ENCODE results near the gene BNC2. TPM values are rescaled to one million over a fixed set of nuclear protein-coding genes. Genes with fewer than 3 reads are reported as not detected.

BNC2 gene
- total RNA-seq, 2 experiments from 2014 or later = not detected

GRCh38 chr9:16625811-16626210, 244.7 kb downstream of the BNC2 start:
- DNase-seq (ENCODE audit: low spot score) = no peak
- TF ChIP-seq CTCF (conservative IDR thresholded peaks at IDR 0.05; ENCODE audit: low read length) = no peak
- Histone ChIP-seq H3K79me2 (ENCODE audit: insufficient read depth, low read depth, low read length) (no peaks in the 10 kb centered on the region), H3K9me3 (ENCODE audit: low read length) (no peaks in the 10 kb centered on the region), H4K20me1 (ENCODE audit: insufficient read depth, low read length) (no peaks in the 10 kb centered on the region), H3K4me1 (ENCODE audit: insufficient read depth, low read length, poor library complexity, severe bottlenecking) (no peaks in the 10 kb centered on the region), H3K4me2 (ENCODE audit: low read length) (no peak overlapping the region), H3K9me2 (ENCODE audit: insufficient read depth, low read length) (no peaks in the 10 kb centered on the region), H3K27ac (ENCODE audit: low read depth, low read length, poor library complexity, severe bottlenecking) (no peak overlapping the region), H3K4me3 (ENCODE audit: low read depth, low read length, poor library complexity, severe bottlenecking) (no peak overlapping the region), H2AFZ (ENCODE audit: low read length) (no peak overlapping the region), H3K36me3 (ENCODE audit: insufficient read depth, low read length) (no peaks in the 10 kb centered on the region)
- BruUV-seq (replicated peaks) = no TSS peak
- CTCF ChIA-PET (ENCODE audit: unreplicated experiment) = no interaction called here
- intact Hi-C loops (cut with micrococcal nuclease; ENCODE audit: unreplicated experiment) = no loop called here
- POLR2A ChIA-PET = interaction anchor here (0.7 to 1.0 kb wide), 2 partner anchors 8 to 10 kb away, joined by 3 read pairs; no protein-coding TSS in a partner anchor

DNA sequence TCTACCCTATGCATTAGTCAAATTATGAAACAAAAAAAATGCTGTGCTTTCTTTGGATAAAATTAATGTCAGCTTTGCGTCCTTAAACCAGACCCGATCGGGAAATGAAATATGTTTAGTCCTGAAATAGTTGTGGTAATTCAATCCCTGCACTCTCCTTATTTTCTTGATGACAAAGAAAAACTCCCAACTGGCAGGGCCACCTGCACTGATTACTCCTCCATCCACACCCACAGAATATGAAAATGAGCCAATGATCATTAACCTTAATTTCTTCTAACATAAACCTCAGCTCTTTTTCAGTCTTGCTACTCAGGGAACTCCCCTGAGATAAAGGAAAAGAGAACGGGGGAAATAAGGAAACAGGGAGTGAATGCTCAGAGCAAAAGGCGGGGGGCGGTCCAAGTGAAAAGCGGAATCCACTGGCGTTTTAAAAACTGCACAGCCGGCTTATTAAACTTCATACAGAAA, 245.3 kb downstream of the BNC2 start:
- no peak for TF ChIP-seq CTCF (conservative IDR thresholded peaks at IDR 0.05; ENCODE audit: low read length)
- no peak for TF ChIP-seq EZH2phosphoT487 (IDR thresholded peaks at IDR 0.05; ENCODE audit: borderline replicate concordance, low read depth, low read length)
- Histone ChIP-seq H4K20me1 (ENCODE audit: insufficient read depth, low read length) (no peaks in the 10 kb centered on the region), H3K36me3 (ENCODE audit: insufficient read depth, low read length) (no peaks in the 10 kb centered on the region), H3K9me3 (ENCODE audit: low read length) (no peaks in the 10 kb centered on the region), H3K4me1 (ENCODE audit: insufficient read depth, low read length, poor library complexity, severe bottlenecking) (no peaks in the 10 kb centered on the region), H3K4me3 (ENCODE audit: low read depth, low read length, poor library complexity, severe bottlenecking) (no peak overlapping the region), H3K27ac (ENCODE audit: low read depth, low read length, poor library complexity, severe bottlenecking) (no peak overlapping the region), H3K9me2 (ENCODE audit: insufficient read depth, low read length) (no peaks in the 10 kb centered on the region), H2AFZ (ENCODE audit: low read length) (no peak overlapping the region), H3K4me2 (ENCODE audit: low read length) (no peak overlapping the region), H3K79me2 (ENCODE audit: insufficient read depth, low read depth, low read length) (no peaks in the 10 kb centered on the region)
- DNase-seq (ENCODE audit: low spot score) = no peak
- no TSS peak for BruUV-seq (replicated peaks)
- intact Hi-C loops (cut with micrococcal nuclease; ENCODE audit: unreplicated experiment) = no loop called here
- CTCF ChIA-PET (ENCODE audit: unreplicated experiment) = no interaction called here
- POLR2A ChIA-PET = interaction anchor here (0.7 to 1.0 kb wide), 2 partner anchors 8 to 9 kb away, joined by 3 read pairs; no protein-coding TSS in a partner anchor

GRCh38 chr9:16624744-16625117, 245.7 kb downstream of the BNC2 start:
- no TSS peak for BruUV-seq (replicated peaks)
- no peaks in the 10 kb centered on the region for H3K4me1 ChIP-seq (ENCODE audit: insufficient read depth, low read length, poor library complexity, severe bottlenecking)
- no peaks in the 10 kb centered on the region for H3K9me3 ChIP-seq (ENCODE audit: low read length)
- H3K27ac ChIP-seq (ENCODE audit: low read depth, low read length, poor library complexity, severe bottlenecking) = no peak overlapping the region
- no peaks in the 10 kb centered on the region for H3K36me3 ChIP-seq (ENCODE audit: insufficient read depth, low read length)
- no peaks in the 10 kb centered on the region for H3K9me2 ChIP-seq (ENCODE audit: insufficient read depth, low read length)
- POLR2A ChIA-PET = interaction anchor here (0.6 kb wide), 1 partner anchor 1855 kb away, joined by 3 read pairs; no protein-coding TSS in a partner anchor
- H3K4me2 ChIP-seq (ENCODE audit: low read length) = no peak overlapping the region
- intact Hi-C loops (cut with micrococcal nuclease; ENCODE audit: unreplicated experiment) = no loop called here
- no peak overlapping the region for H3K4me3 ChIP-seq (ENCODE audit: low read depth, low read length, poor library complexity, severe bottlenecking)
- CTCF ChIA-PET (ENCODE audit: unreplicated experiment) = no interaction called here
- no peaks in the 10 kb centered on the region for H4K20me1 ChIP-seq (ENCODE audit: insufficient read depth, low read length)
- DNase-seq (ENCODE audit: low spot score) = no peak
- H3K79me2 ChIP-seq (ENCODE audit: insufficient read depth, low read depth, low read length) = no peaks in the 10 kb centered on the region
- H2AFZ ChIP-seq (ENCODE audit: low read length) = no peak overlapping the region
- TF ChIP-seq CTCF (conservative IDR thresholded peaks at IDR 0.05; ENCODE audit: low read length) (no peak), EZH2phosphoT487 (IDR thresholded peaks at IDR 0.05; ENCODE audit: borderline replicate concordance, low read depth, low read length) (no peak)

Data from OCI-LY7 (cell line).